ENCODE measurements around the gene ETFRF1.

Gene ETFRF1

GRCh38 chr12:25213338-25213737, 18.3 kb downstream of the ETFRF1 start:
- Histone ChIP-seq H3K27ac (ENCODE audit: low read depth, low read length) (no peak overlapping the region), H2AK5ac (ENCODE audit: low read length) (no peak overlapping the region), H3K56ac (ENCODE audit: low read length) (no peak overlapping the region), H2BK5ac (ENCODE audit: low read length) (no peak overlapping the region), H2BK15ac (replicated peaks; ENCODE audit: low read depth) (no peak overlapping the region), H3K27me3 (ENCODE audit: insufficient read depth, low read length, poor library complexity) (no peaks in the 10 kb centered on the region), H3K9ac (ENCODE audit: low read length) (no peak overlapping the region), H4K8ac (ENCODE audit: low read depth, low read length) (no peak overlapping the region), H3K4me1 (ENCODE audit: control insufficient read depth, low read depth, low read length) (no peaks in the 10 kb centered on the region), H3K79me1 (ENCODE audit: low read length) (no peaks in the 10 kb centered on the region), H3K18ac (ENCODE audit: low read length) (no peak overlapping the region), H4K5ac (ENCODE audit: low read length) (no peak overlapping the region), H3K36me3 (ENCODE audit: control insufficient read depth, insufficient read depth, low read length) (no peaks in the 10 kb centered on the region), H3K4me2 (ENCODE audit: low read length) (no peak overlapping the region), H3K23ac (ENCODE audit: low read length) (no peak overlapping the region), H3K4ac (ENCODE audit: low read depth, low read length) (no peak overlapping the region), H2BK120ac (ENCODE audit: low read depth, low read length) (no peak overlapping the region), H3K4me3 (ENCODE audit: low read length) (no peak overlapping the region), H3K79me2 (ENCODE audit: control insufficient read depth, insufficient read depth, low read length) (no peaks in the 10 kb centered on the region)
- WGBS (ENCODE audit: extremely low coverage, insufficient coverage, low lambda C conversion rate): no CpG with 5 or more reads among the region's 1 CpG
- no peak for DNase-seq

- H3K56ac ChIP-seq (ENCODE audit: low read length): no peak overlapping the region
- H3K23ac ChIP-seq (ENCODE audit: low read length): no peak overlapping the region
- no peak for DNase-seq
- no peak overlapping the region for H3K27ac ChIP-seq (ENCODE audit: low read depth, low read length)
- H4K5ac ChIP-seq (ENCODE audit: low read length): no peak overlapping the region
- no peak overlapping the region for H2AK5ac ChIP-seq (ENCODE audit: low read length)
- no peak overlapping the region for H3K4ac ChIP-seq (ENCODE audit: low read depth, low read length)
- H2BK120ac ChIP-seq (ENCODE audit: low read depth, low read length): no peak overlapping the region
- H2BK15ac ChIP-seq (replicated peaks; ENCODE audit: low read depth): no peak overlapping the region
- no peak overlapping the region for H3K18ac ChIP-seq (ENCODE audit: low read length)
- no peak overlapping the region for H3K4me3 ChIP-seq (ENCODE audit: low read length)
- H2BK5ac ChIP-seq (ENCODE audit: low read length): no peak overlapping the region
- no peaks in the 10 kb centered on the region for H3K36me3 ChIP-seq (ENCODE audit: control insufficient read depth, insufficient read depth, low read length)
- peaks cover 12% of the 10 kb centered on the region for H3K79me1 ChIP-seq (ENCODE audit: low read length)
- H4K8ac ChIP-seq (ENCODE audit: low read depth, low read length): no peak overlapping the region
- no CpG with 5 or more reads among the region's 1 CpG for WGBS (ENCODE audit: extremely low coverage, insufficient coverage, low lambda C conversion rate)
- H3K4me2 ChIP-seq (ENCODE audit: low read length): no peak overlapping the region
- no peak overlapping the region for H3K9ac ChIP-seq (ENCODE audit: low read length)
- H3K27me3 ChIP-seq (ENCODE audit: insufficient read depth, low read length, poor library complexity): no peaks in the 10 kb centered on the region
- no peaks in the 10 kb centered on the region for H3K4me1 ChIP-seq (ENCODE audit: control insufficient read depth, low read depth, low read length)
- peaks cover 7% of the 10 kb centered on the region for H3K79me2 ChIP-seq (ENCODE audit: control insufficient read depth, insufficient read depth, low read length)
Observed at GRCh38 chr12:25236190-25236589, 41.2 kb downstream of the ETFRF1 start.

GRCh38 chr12:25236626-25237025, 41.6 kb downstream of the ETFRF1 start:
- H3K27ac ChIP-seq (ENCODE audit: low read depth, low read length): no peak overlapping the region
- H3K4ac ChIP-seq (ENCODE audit: low read depth, low read length): no peak overlapping the region
- H3K23ac ChIP-seq (ENCODE audit: low read length): no peak overlapping the region

GRCh38 chr12:25241167-25242020, 46.4 kb downstream of the ETFRF1 start:
- Histone ChIP-seq H3K27ac (ENCODE audit: low read depth, low read length) (no peak overlapping the region), H2BK120ac (ENCODE audit: low read depth, low read length) (no peak overlapping the region), H3K36me3 (ENCODE audit: control insufficient read depth, insufficient read depth, low read length) (no peaks in the 10 kb centered on the region), H3K4me2 (ENCODE audit: low read length) (no peak overlapping the region), H2AK5ac (ENCODE audit: low read length) (no peak overlapping the region), H3K23ac (ENCODE audit: low read length) (no peak overlapping the region), H3K4ac (ENCODE audit: low read depth, low read length) (no peak overlapping the region), H4K5ac (ENCODE audit: low read length) (no peak overlapping the region), H2BK5ac (ENCODE audit: low read length) (no peak overlapping the region), H3K79me2 (ENCODE audit: control insufficient read depth, insufficient read depth, low read length) (peaks cover 9% of the 10 kb centered on the region), H3K9ac (ENCODE audit: low read length) (no peak overlapping the region), H3K4me1 (ENCODE audit: control insufficient read depth, low read depth, low read length) (no peaks in the 10 kb centered on the region), H3K56ac (ENCODE audit: low read length) (no peak overlapping the region), H3K79me1 (ENCODE audit: low read length) (peaks cover 7% of the 10 kb centered on the region), H2BK15ac (replicated peaks; ENCODE audit: low read depth) (no peak overlapping the region), H4K8ac (ENCODE audit: low read depth, low read length) (no peak overlapping the region), H3K18ac (ENCODE audit: low read length) (no peak overlapping the region), H3K27me3 (ENCODE audit: insufficient read depth, low read length, poor library complexity) (no peaks in the 10 kb centered on the region), H3K4me3 (ENCODE audit: low read length) (no peak overlapping the region)
- WGBS (ENCODE audit: extremely low coverage, insufficient coverage, low lambda C conversion rate): 100% methylated on average over 1 of the region's 6 CpGs
- DNase-seq: peak; percentile 46

More at GRCh38 chr12:25236626-25237025, 41.6 kb downstream of the ETFRF1 start:
- Histone ChIP-seq H3K79me1 (ENCODE audit: low read length) (peaks cover 12% of the 10 kb centered on the region), H2AK5ac (ENCODE audit: low read length) (no peak overlapping the region), H3K36me3 (ENCODE audit: control insufficient read depth, insufficient read depth, low read length) (no peaks in the 10 kb centered on the region), H3K4me1 (ENCODE audit: control insufficient read depth, low read depth, low read length) (no peaks in the 10 kb centered on the region), H3K18ac (ENCODE audit: low read length) (no peak overlapping the region), H3K4me3 (ENCODE audit: low read length) (no peak overlapping the region), H4K8ac (ENCODE audit: low read depth, low read length) (no peak overlapping the region), H2BK120ac (ENCODE audit: low read depth, low read length) (no peak overlapping the region), H3K56ac (ENCODE audit: low read length) (no peak overlapping the region), H3K9ac (ENCODE audit: low read length) (no peak overlapping the region), H2BK15ac (replicated peaks; ENCODE audit: low read depth) (no peak overlapping the region), H3K4me2 (ENCODE audit: low read length) (no peak overlapping the region), H4K5ac (ENCODE audit: low read length) (no peak overlapping the region), H3K27me3 (ENCODE audit: insufficient read depth, low read length, poor library complexity) (no peaks in the 10 kb centered on the region), H2BK5ac (ENCODE audit: low read length) (no peak overlapping the region), H3K79me2 (ENCODE audit: control insufficient read depth, insufficient read depth, low read length) (peaks cover 7% of the 10 kb centered on the region)
- DNase-seq: no peak
- WGBS (ENCODE audit: extremely low coverage, insufficient coverage, low lambda C conversion rate): no CpG with 5 or more reads among the region's 4 CpGs

GRCh38 chr12:25242981-25243679, 48.1 kb downstream of the ETFRF1 start:
- Histone ChIP-seq H3K79me2 (ENCODE audit: control insufficient read depth, insufficient read depth, low read length) (peaks cover 17% of the 10 kb centered on the region), H3K27ac (ENCODE audit: low read depth, low read length) (no peak overlapping the region)

More at GRCh38 chr12:25242981-25243679, 48.1 kb downstream of the ETFRF1 start:
- 100% methylated on average over 1 of the region's 5 CpGs for WGBS (ENCODE audit: extremely low coverage, insufficient coverage, low lambda C conversion rate)
- H3K4me2 ChIP-seq (ENCODE audit: low read length): no peak overlapping the region
- H3K4me3 ChIP-seq (ENCODE audit: low read length): no peak overlapping the region
- no peak overlapping the region for H4K5ac ChIP-seq (ENCODE audit: low read length)
- no peak overlapping the region for H4K8ac ChIP-seq (ENCODE audit: low read depth, low read length)
- H2BK15ac ChIP-seq (replicated peaks; ENCODE audit: low read depth): no peak overlapping the region
- peak; percentile 36 for DNase-seq
- H3K4me1 ChIP-seq (ENCODE audit: control insufficient read depth, low read depth, low read length): no peaks in the 10 kb centered on the region
- no peak overlapping the region for H3K56ac ChIP-seq (ENCODE audit: low read length)
- H3K27me3 ChIP-seq (ENCODE audit: insufficient read depth, low read length, poor library complexity): no peaks in the 10 kb centered on the region
- no peak overlapping the region for H3K9ac ChIP-seq (ENCODE audit: low read length)
- no peak overlapping the region for H3K18ac ChIP-seq (ENCODE audit: low read length)
- peaks cover 9% of the 10 kb centered on the region for H3K79me1 ChIP-seq (ENCODE audit: low read length)
- no peak overlapping the region for H3K4ac ChIP-seq (ENCODE audit: low read depth, low read length)
- no peaks in the 10 kb centered on the region for H3K36me3 ChIP-seq (ENCODE audit: control insufficient read depth, insufficient read depth, low read length)
- H2BK120ac ChIP-seq (ENCODE audit: low read depth, low read length): no peak overlapping the region
- no peak overlapping the region for H2BK5ac ChIP-seq (ENCODE audit: low read length)
- no peak overlapping the region for H3K23ac ChIP-seq (ENCODE audit: low read length)
- H2AK5ac ChIP-seq (ENCODE audit: low read length): no peak overlapping the region

All from mesendoderm (in vitro differentiated cells).